Measurements from ENCODE around the gene NGDN.

NGDN gene

DNA sequence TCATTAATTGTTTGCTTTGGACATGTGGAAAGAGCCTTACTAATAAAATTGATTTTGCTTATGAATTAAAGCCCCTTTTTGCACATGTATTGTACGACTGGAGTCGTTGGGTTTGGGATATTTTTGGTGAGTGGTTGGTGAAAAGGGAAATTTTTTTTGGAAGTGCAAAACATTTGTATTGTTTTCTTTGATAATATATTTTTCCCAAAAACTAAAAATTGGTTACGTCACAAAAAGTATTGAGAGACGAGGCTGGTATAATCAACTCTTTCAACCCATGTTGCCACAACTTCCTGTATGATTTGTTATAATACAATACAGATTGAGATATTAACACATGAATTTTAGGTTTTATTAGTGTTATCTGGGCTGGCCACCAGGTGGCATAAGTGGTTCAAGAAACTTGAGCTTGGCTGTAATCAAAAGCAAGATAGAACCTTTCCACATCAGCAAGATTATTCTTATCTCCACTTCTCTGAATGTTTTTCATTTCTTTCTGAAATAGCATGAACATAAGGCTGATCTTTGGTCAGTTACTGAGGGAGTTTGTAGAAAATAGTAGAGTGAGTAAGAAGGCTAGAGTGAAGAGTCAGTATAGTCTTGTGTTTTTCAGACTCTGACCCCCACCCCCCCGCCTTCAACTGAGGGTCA is 8.7 kb downstream of the NGDN start:
- DNase-seq, result peak; percentile 50

DNA sequence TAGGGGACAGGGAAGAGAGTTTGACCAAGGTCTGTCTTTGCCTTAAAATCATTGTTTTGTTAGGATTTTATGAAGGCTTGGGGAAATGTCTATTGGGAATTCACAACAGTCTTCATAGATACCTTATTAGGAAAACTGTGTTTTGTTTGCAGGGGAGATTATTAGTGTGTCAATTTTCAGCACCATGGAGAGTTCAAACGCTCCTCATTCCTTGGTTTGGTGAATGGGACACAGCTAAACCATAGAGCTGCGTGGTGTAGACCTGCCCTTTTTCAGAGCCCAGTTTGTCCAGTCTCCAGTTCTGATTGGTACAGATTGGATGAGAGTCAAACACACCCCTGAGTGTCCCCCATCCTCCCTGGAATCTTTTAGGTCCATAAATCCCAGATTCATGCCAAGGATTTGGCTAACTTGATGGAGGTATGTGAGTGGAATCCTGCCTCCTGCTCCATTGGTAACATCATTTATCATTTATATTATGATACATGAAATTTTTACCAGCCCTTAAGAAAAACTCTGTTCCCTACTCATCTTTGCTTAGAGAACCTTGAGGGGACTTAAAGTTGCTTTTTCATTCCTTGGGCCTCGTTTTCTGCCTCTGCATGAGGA is 12.0 kb downstream of the NGDN start:
- DNase-seq, result no peak

DNA sequence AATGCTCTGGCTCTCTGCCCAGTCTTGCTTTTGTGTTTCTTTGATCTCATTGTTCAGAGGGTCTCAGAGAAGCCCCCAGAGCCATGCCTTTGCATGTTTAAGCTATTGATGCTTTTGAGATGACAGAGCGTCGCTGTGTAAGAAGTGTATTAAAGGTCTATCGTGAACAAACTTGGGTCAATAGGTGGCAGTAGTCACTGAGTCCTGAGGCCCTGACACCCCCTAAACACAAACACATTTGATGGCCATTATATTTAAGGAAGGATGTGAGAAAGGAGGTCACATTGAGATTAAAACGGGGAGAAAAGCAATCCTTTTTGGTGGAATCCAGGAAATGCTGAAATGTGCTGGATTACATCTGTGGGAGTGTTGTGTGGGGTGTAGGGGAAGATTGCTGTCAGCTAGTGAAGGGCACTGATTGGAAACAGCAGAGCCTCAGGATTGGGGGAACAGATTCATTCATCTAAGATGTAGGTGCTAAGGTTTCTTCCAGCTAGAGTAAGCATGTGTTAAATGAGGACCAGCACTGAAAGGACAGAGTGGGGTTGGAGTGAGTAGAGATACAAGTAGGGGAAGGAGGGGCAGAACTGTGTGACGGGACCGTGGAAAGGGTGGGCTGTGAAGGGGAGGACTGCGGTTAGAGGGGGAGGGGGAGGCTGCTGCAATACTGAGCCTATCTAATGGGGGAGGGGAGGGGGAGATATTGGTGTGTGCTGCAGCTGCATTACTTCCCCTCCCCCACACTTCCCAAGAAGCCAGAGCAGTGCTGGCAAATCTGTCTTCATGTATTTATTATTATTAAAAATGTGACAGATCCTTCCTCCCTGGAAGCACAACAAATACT is 12.7 kb downstream of the NGDN start:
- DNase-seq, result no peak

DNA sequence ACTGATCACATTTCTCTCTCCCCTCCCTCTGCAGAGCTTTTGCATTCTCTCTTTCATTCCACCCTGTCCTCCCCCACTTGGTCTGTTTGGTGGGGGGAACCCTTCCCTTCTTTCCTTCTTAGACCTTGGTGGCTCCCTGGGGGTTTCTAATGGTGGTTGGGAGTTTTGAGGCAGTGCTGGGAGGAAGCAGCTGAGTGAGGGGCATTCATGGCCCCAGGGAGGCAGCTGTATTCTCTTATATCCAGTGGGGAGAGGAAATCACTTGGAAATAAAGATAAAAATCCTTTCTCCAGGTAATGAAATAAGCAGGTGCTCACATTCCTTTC is 13.3 kb downstream of the NGDN start:
- no peak for DNase-seq

DNA sequence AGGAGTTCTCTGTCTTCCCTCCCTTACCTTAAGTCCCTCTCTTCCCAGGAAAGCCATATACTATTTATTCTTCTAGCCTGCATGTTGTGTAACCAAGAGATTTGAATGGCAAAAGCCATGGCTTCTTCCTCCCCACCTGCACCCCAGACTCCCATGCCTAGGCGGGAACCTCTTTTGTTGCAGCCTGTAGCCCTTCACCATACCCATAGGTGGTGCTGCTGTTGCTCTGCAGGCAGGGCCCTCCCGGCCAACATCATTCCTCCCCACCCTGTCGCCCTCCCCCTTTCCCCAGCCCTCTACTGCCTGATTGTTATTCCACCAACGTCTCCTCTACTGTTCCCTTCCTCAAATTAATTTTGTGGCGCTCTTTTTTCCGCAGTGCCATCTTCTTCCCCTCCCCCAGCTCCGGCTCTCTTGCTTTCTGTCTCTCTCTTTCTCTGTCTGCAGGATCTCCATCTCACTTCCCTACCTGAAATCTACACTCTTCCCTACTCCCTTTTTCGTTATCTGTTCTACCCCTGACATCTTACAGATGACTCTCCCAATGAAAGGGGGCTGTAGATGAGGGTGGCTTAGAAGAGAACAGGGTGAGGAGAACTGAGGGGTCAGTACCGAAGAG is 13.8 kb downstream of the NGDN start:
- DNase-seq, result peak; percentile 48

DNA sequence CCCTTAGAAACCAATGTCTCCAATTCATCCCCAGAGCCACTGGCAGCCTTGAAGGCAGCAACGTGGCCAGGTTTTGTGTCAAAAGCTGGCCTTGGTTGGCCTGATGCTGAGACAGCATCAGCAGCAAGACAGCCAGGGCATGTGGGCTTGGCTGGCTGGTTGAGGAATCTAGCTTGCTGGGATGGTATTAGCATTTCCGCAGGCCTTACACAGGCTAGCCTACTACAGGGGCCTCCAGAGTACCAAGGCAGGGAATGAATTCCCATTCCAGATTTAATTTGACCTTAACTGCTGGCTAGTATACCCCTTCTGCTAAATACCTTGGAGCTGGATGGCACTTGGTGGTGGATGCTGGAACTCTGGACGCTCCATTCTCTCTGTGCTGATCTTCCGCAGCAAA is 15.8 kb downstream of the NGDN start:
- no peak for DNase-seq

DNA sequence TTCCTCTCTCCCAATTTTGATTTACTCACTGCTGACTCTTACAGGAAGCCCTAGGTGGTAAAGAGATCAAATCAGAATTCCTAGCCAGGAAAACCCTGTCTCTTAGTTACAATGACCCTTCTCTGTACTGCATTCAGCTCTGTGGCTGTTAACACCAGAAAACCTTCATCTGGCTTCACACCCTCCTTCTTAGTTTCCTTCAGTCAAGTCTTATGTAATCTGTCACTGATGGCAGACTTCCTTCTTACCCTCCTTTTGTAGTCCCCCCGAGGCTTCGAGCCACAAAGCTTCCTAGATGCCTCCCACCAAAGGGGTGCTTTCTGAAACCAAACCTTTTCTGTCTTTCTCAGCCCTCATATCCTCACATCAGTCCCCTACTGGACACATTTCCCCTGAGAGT is 16.5 kb downstream of the NGDN start:
- DNase-seq, result no peak

DNA sequence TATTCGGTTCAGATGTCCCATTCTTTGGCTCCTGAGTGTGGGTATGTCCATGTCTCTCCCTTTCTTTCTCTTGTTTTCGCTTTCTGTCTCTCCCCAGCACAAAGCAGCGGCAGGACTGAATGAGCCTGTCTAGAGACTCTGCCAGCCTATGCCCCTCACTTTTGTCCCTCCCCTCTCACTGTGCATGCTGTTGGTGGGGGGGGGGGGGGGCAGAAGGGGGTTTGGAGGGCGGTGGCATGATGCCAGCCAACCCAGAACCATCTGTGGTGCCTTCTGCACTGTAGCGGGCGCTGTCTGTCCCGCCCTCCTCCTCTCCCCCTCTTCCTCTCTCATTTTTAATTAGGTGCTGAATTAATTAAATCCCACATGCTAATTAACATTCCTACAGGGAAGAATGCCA is 17.7 kb downstream of the NGDN start:
- DNase-seq, result no peak

DNA sequence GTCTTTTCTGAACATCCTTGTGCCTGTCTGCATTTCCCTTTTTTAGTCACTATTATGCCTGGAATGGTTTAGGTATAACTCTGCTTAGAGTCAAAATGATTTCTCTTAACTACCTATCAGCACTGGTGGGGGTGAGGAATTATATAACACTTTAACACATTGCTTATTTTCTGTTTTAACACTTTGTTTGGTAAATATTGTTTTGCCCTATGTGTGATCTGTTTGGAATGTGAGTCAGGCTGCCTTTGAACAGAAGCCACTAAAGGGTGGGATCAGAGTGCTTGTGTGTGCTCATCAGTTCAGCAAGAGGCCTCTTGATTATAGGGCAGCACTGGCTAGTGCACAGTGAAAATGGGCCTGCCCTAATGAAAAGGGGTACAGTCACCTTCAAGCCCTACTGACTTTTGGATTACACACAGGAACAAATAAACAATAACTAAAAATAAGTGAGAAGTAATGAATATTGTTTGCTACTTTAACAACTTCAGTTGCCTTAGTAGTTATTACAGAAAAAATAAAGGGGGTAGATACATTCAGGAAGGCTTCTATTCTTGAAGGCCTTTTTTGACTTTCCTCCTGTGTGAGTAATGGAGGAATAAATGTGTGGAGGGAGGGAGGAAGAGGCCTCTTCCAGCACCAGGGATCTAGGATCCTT is 23.2 kb downstream of the NGDN start:
- DNase-seq, result no peak

DNA sequence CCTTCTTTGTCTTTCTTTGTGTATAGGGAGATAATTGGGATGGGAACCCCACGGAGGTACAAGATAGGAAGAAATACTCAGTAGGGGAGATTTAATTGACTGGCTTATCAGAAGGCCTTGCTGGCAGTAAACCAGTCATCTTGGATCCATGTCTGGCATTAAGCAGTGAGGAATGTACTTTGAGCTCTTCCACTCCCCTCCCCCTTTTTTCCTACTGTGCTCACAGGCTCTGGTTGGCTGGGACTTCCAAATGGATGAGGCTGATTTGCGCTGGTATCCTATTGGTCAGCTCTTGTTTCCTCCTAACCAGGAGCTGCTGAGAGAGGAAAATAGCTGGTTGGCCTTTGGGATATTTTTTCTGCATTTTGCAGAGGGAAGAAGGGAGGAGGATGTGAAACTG is 24.7 kb downstream of the NGDN start:
- no peak for DNase-seq

DNA sequence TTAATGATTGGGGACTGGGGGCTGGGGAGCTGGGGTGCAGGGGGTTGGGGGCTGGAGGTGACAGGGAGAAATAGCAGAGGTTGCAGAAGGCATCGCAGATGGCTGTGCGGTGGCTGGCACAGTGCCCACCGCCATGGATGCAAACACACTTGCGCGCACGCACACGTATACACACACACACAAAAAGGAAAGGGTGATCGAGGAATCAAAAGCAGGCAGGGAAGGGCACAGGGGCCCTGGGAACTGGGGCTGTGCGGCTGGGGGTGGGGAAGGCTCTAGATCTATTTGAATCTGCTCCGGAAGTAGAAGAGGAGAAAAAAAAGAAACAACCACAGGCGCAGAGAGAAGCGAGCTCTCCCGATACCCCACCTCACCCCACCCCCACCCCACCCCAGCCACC is 42.7 kb downstream of the NGDN start:
- peak; percentile 90 for DNase-seq

DNA sequence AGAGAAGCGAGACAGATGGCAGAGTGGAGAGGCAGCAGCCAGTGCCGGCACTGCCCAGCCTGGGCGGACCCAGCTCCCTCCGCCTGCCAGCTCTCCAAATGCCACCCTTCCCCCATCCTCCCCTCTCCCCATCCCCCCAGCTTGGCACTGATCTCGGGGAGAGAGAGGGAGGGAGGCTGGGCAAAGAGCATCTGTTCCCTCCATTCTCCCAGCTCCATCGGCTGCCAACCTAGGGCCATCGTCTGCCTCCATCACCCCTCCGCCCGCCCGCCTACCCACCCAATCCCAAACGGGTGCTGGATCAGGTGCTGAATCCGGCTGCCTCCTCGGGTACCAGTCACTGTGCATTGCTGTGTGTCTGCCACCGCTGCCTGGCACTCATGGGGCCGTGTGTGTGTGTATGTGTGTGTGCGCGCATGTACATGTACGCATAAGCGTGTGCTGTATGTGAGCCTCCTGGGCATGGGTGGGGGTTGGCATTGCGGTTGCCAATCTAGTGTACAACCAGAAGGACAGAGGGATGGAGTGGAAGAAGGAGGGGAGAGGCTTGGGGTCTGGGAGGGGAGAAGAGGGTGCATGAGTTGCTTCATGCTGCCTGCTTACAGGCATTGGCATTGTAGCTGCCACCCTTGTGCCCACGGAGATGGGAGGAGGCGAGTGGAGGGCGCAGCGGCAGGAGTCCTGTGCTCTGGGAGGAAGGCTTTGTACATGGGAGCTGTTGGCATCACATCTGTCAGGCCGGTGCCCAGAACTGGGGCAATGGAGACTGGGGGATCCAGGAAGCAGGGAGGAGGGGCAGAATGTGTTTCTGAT is 43.7 kb downstream of the NGDN start:
- peak; percentile 91 for DNase-seq

DNA sequence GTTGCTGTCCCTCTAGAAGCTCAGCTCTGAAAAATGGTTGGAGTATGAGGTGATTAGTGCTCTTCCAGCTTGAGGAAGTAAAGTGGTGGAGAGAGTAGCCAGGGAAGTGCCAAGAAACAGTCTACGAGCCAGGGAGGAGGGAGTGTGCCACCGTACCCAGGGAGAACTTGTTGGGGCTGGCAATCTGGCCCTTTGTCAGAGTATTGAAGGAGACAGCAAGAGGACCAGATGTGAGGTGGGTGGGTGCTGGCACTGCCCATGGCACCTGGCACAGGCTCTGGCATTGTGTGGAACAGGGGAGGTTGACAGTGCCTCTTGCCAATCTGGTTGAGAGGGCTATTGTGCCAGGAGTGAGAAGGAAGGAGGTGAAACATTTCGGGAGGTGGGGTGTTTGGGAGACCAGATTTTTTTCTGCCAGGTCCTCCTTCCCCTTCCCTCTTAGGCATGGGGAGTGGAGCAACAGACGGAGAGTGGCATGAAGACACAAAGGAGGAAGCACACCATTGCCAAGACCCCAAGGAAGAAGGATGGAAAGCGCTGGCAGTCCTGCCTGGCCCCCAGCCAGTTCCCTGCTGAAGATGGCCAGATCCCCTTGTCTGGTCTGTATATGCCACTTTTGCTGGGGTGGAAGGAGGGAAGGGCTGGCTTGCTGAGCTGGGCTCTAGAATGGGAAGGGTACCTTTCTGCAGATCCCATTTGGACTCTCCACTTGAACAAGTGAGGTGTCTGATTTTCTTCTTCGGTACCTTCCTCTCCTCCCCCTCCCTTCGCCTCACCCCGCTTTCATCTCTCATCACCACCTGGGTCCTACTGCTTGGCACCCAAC is 44.5 kb downstream of the NGDN start:
- peak; percentile 83 for DNase-seq

DNA sequence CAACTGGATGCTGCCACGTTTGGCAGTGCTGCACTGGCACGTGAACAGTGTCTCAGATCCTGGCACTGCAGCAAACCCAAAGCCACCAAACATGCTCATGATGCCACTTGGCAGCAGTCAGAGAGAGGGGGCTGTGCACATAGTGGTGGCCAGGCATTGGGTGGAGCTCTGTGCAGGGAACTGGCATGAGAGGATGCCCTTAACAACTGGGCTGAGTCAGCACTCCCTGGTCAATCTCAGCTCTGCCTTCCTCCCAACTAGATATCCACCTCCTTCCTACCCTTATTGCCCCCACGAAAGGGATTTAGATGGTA is 45.1 kb downstream of the NGDN start:
- peak; percentile 95 for DNase-seq

DNA sequence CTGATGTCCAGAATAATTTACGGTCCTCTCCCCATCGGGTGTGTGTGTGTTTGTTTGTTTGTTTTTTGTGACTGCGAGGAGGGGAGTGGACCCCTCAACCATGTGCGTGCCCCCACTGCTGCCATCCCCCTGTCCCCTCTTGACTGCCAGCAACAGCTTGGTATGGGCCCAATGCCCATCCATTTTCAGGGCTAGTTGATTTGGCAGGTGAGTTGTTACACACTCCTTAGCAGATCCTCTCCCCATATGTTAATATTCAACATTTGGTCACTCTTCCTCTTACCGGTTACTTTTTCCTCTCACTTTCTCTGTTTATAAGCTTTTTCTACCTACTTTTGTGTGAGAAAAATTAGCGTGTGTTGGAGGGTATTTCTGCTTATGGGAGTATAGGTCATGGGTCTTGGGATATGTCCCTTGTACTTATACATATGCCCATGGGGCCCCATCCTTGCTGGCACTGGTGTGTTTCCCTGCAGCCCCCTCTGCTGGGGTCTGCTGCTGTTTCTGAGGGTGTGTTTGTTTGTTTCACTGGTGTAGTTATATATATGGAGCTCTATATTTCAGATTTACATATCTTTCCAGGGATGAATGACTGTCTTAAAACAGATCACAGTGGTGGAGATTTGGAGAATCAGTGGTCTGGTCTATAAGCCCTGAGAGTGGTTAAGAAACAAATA is 48.3 kb downstream of the NGDN start:
- no peak for DNase-seq

DNA sequence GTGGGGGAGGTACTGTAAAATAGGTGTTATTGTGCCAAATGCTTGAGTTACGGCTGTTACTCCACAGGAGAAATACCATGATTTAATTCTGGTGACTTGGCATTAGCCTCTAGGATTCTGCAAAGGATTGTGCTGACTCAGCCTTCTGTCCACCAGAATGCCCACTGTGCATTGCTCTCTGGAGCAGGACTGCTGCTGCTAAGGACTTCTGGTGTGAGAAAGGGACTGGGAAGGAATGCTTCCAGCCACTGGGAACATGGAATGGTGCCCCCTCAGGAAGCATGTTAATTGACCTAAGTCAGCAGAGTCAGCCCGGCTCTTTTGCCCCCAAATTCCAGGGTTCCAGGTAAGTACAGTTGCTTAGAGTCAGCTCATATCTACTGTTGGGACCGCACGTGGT is 49.2 kb downstream of the NGDN start:
- no peak for DNase-seq

DNA sequence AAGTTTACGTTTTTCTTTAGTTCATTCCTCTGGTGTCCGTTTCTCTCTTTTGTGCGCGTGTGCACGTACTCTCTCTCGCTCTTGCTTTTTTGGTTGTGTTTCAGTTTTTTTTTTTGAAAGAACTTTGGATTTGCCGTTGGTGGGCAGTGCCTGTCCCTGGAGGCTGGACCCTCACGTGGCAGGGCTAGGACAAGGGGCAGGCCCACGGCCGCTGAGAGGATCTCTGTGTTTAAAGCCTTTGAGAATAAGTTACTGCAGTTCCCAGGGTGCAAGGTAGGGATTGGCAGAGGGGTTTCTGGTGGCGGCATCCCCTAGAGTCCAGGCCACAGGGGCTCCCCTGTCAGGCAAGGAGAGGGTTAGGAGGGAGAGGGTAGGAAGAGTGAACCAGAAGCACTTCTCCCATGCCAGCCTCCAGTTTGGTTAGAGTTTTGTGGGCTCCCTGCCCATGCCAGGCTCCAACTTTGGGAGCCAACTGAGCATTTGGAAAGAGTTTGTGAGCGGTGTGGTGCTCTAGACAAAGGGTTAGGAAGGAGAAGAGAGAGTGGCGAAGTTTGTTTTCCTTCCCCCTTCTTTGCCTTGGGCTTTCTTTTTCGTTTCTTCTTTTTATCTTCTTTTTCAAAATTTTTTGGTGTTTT is 51.5 kb downstream of the NGDN start:
- no peak for DNase-seq

DNA sequence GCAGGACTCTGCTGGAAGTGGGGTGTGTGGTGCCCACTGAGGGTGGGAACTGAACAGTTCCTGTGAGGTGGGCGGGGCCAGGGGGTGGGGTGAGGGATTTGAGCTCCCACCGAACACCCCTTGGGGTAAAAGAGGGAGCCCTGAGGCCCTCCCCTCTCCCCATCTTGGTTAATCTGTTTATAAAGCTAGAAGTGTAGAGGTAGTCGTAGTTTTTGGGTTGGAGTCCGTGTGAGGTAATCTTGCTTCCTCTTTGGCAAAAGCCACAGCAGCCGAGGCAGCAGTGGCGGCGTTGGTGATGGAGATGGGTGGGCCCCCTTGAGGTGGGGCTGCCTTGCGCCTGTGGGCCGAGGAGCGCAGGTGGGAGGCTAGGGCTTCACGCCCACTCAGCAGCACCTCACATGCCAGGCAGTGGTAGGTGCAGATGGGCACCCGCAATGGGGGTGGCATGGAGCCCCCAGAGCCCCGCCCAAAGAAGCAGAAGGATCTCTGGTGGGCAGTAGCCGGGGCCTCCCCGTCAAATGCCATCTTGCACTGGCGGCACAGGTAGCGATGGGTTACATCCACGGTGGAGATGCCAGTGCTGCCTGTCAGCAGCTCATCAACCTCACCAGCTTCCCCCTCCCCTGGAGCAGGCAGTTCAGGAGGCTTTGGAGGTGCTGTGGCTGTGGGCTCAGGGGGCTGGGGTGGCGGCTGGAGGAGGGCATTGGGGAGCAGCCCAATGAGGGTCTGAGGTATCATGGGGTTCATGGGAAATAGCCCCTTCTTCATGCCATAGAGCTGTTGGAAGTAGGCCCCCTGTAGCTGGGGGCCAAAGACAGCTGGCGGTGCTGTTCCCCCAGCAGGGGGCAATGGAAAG is 52.5 kb downstream of the NGDN start:
- no peak for DNase-seq

DNA sequence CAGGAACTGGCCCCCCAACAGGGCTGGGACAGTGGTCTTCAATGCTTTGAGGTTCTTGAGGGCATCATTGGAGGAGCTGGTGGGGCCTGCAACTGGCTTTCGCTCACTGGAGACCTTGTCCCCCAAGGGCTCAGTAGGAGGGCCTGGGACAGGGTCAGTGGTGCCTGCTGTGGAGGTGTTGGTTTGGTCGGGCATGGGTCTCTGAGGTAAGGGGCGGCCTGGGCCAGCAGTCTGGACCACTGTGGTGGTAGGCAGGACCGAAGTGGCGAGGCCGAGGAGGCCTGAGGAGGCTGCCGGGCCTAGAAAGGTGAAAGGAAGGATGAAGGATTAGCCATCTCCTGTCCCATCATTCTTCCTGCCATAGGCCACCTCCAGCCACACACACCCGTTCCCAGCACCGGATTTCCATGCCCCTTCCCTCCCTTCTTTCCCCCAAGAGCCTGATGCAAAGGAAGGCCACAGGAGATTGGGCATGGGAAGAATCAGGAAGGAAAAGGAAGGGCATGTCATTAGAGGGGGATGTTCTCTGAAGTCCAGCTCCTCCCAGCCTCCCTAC is 53.2 kb downstream of the NGDN start:
- no peak for DNase-seq

Data from DMS79 (cell line).